ENCODE data around the gene ELMO1. TPM values are rescaled to one million over a fixed set of nuclear protein-coding genes. Genes with fewer than 3 reads are reported as not detected.

ELMO1 gene
- total and polyA plus RNA-seq, 10 of the 15 experiments (the other 5 are each of a cell fraction or from before 2014, with no cell fraction given) = 22.6 to 85.9 (median 56.6) TPM

GRCh38 chr7:36875794-36876193 is 572.9 kb downstream of the ELMO1 start:
- H3K4me2 ChIP-seq (ENCODE audit: control insufficient read depth, insufficient read depth) = no peak overlapping the region
- FAIRE-seq (no peak), DNase-seq (ENCODE audit: low read depth, low spot score) (no peak), ATAC-seq (no peak)
- RAD21 ChIA-PET (ENCODE audit: unreplicated experiment) = interaction anchor here (1.7 kb wide), 1 partner anchor 306 kb away, joined by 6 read pairs; no protein-coding TSS in a partner anchor
- no peak overlapping the region for H3K9ac ChIP-seq (ENCODE audit: control insufficient read depth, insufficient read depth, low read length)
- TF ChIP-seq RUNX3 (IDR thresholded peaks at IDR 0.05; ENCODE audit: low read length) = peak; percentile 12; the same call in 1 of the 2 replicates
- TF ChIP-seq USF2 (IDR thresholded peaks at IDR 0.05; ENCODE audit: borderline replicate concordance, low read depth, low read length) = no peak
- CTCF ChIA-PET = interaction anchor here (0.6 to 1.1 kb wide), 3 partner anchors 15 to 121 kb away, joined by 3 read pairs; no protein-coding TSS in a partner anchor
- no peak overlapping the region for H3K27ac ChIP-seq (ENCODE audit: control insufficient read depth, insufficient read depth)
- 0 out of 2 replicates have a peak, but pooled peaks cover 3% of the 10 kb centered on the region for H3K4me1 ChIP-seq (ENCODE audit: control insufficient read depth, insufficient read depth, low read length)
- POLR2A ChIA-PET = no interaction called here
- SMC1A ChIA-PET (ENCODE audit: uncharacterized antibody, unreplicated experiment) = interaction anchor here (0.9 kb wide), 1 partner anchor 35 kb away, joined by 3 read pairs; no protein-coding TSS in a partner anchor
- no peak overlapping the region for H2AFZ ChIP-seq (ENCODE audit: control insufficient read depth, low read depth, low read length)
- H3K4me3 ChIP-seq = no peak overlapping the region
- no TSS peak for BruUV-seq (replicated peaks)
- in situ Hi-C loops (cut with MboI) = no loop called here
- 70% methylated on average over 2 of the region's 2 CpGs for WGBS (ENCODE audit: insufficient coverage, insufficient replicate concordance, low lambda C conversion rate, missing lambda C conversion rate)
- no peaks in the 10 kb centered on the region for H3K27me3 ChIP-seq (replicated peaks in 1 of 2; ENCODE audit: control insufficient read depth in 2 of 2, insufficient read depth in 2 of 2, low read length in 1 of 2)
- H3K36me3 ChIP-seq (ENCODE audit: control insufficient read depth in 2 of 2, insufficient read depth in 2 of 2, low read length in 1 of 2) = peaks cover 2 to 19% of the 10 kb centered on the region in 2 experiments
- no peaks in the 10 kb centered on the region for H3K9me3 ChIP-seq (replicated peaks; ENCODE audit: control insufficient read depth, insufficient read depth, low read length)
- intact Hi-C loops (cut with micrococcal nuclease; ENCODE audit: unreplicated experiment) = no loop called here
- H4K20me1 ChIP-seq (ENCODE audit: control insufficient read depth, insufficient read depth) = no peaks in the 10 kb centered on the region
- no peaks in the 10 kb centered on the region for H3K79me2 ChIP-seq (ENCODE audit: control insufficient read depth, insufficient read depth, low read length)

- H3K9ac ChIP-seq (ENCODE audit: control insufficient read depth, insufficient read depth, low read length) = no peak overlapping the region
- no peaks in the 10 kb centered on the region for H3K79me2 ChIP-seq (ENCODE audit: control insufficient read depth, insufficient read depth, low read length)
- H3K4me1 ChIP-seq (ENCODE audit: control insufficient read depth, insufficient read depth, low read length) = 0 out of 2 replicates have a peak, but pooled peaks cover 3% of the 10 kb centered on the region
- DNase-seq (ENCODE audit: low read depth, low spot score) (no peak), FAIRE-seq (no peak), ATAC-seq (no peak)
- in situ Hi-C loops (cut with MboI) = no loop called here
- H4K20me1 ChIP-seq (ENCODE audit: control insufficient read depth, insufficient read depth) = no peaks in the 10 kb centered on the region
- TF ChIP-seq ZBTB40 (IDR thresholded peaks at IDR 0.05; ENCODE audit: borderline replicate concordance) (no peak), PAX5 (IDR thresholded peaks at IDR 0.05; ENCODE audit: borderline replicate concordance, low read depth, low read length) (no peak), DPF2 (IDR thresholded peaks at IDR 0.05) (no peak), RUNX3 (IDR thresholded peaks at IDR 0.05; ENCODE audit: low read length) (no peak), BRCA1 (IDR thresholded peaks at IDR 0.05; ENCODE audit: low read depth, low read length) (no peak), ZZZ3 (IDR thresholded peaks at IDR 0.05; ENCODE audit: control insufficient read depth, insufficient read length, low read depth) (no peak)
- TF ChIP-seq, protein P1, sequence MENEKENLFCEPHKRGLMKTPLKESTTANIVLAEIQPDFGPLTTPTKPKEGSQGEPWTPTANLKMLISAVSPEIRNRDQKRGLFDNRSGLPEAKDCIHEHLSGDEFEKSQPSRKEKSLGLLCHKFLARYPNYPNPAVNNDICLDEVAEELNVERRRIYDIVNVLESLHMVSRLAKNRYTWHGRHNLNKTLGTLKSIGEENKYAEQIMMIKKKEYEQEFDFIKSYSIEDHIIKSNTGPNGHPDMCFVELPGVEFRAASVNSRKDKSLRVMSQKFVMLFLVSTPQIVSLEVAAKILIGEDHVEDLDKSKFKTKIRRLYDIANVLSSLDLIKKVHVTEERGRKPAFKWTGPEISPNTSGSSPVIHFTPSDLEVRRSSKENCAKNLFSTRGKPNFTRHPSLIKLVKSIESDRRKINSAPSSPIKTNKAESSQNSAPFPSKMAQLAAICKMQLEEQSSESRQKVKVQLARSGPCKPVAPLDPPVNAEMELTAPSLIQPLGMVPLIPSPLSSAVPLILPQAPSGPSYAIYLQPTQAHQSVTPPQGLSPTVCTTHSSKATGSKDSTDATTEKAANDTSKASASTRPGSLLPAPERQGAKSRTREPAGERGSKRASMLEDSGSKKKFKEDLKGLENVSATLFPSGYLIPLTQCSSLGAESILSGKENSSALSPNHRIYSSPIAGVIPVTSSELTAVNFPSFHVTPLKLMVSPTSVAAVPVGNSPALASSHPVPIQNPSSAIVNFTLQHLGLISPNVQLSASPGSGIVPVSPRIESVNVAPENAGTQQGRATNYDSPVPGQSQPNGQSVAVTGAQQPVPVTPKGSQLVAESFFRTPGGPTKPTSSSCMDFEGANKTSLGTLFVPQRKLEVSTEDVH (IDR thresholded peaks at IDR 0.05; ENCODE audit: low read depth, partially characterized antibody) = no peak
- ChIA-PET CTCF (interaction anchor here (1.1 to 2.5 kb wide), 2 partner anchors 7 to 308 kb away, joined by 3 to 9 read pairs; no protein-coding TSS in a partner anchor), POLR2A (no interaction called here), RAD21 (ENCODE audit: unreplicated experiment) (no interaction called here), SMC1A (ENCODE audit: uncharacterized antibody, unreplicated experiment) (interaction anchor here (1.0 kb wide), 1 partner anchor 64 kb away, joined by 3 read pairs; no protein-coding TSS in a partner anchor)
- peaks cover 4 to 23% of the 10 kb centered on the region in 2 experiments for H3K36me3 ChIP-seq (ENCODE audit: control insufficient read depth in 2 of 2, insufficient read depth in 2 of 2, low read length in 1 of 2)
- H3K4me2 ChIP-seq (ENCODE audit: control insufficient read depth, insufficient read depth) = no peak overlapping the region
- no peaks in the 10 kb centered on the region for H3K9me3 ChIP-seq (replicated peaks; ENCODE audit: control insufficient read depth, insufficient read depth, low read length)
- no peaks in the 10 kb centered on the region for H3K27me3 ChIP-seq (replicated peaks in 1 of 2; ENCODE audit: control insufficient read depth in 2 of 2, insufficient read depth in 2 of 2, low read length in 1 of 2)
- no peak overlapping the region for H3K4me3 ChIP-seq
- no peak overlapping the region for H2AFZ ChIP-seq (ENCODE audit: control insufficient read depth, low read depth, low read length)
- 94% methylated on average over 2 of the region's 2 CpGs for WGBS (ENCODE audit: insufficient coverage, insufficient replicate concordance, low lambda C conversion rate, missing lambda C conversion rate)
- H3K27ac ChIP-seq (ENCODE audit: control insufficient read depth, insufficient read depth) = no peak overlapping the region
- intact Hi-C loops (cut with micrococcal nuclease; ENCODE audit: unreplicated experiment) = no loop called here
- no TSS peak for BruUV-seq (replicated peaks)
Observed at GRCh38 chr7:36874041-36874440, 574.6 kb downstream of the ELMO1 start.

All from GM12878 (cell line).